NCI-H2227 (cell line): Measurements from ENCODE around the gene NLRP3.
"Not testable (repeated sequence)": the region's sequence is repeated elsewhere in the genome, so short reads cannot be mapped to it uniquely, and the experiment has no call there.

Experiments
- DNase-seq: peaks from one replicate; lab custom pipeline; 2025; ENCODE audit not compliant: unreplicated experiment; lab: John Stamatoyannopoulos, UW

Gene NLRP3

DNA sequence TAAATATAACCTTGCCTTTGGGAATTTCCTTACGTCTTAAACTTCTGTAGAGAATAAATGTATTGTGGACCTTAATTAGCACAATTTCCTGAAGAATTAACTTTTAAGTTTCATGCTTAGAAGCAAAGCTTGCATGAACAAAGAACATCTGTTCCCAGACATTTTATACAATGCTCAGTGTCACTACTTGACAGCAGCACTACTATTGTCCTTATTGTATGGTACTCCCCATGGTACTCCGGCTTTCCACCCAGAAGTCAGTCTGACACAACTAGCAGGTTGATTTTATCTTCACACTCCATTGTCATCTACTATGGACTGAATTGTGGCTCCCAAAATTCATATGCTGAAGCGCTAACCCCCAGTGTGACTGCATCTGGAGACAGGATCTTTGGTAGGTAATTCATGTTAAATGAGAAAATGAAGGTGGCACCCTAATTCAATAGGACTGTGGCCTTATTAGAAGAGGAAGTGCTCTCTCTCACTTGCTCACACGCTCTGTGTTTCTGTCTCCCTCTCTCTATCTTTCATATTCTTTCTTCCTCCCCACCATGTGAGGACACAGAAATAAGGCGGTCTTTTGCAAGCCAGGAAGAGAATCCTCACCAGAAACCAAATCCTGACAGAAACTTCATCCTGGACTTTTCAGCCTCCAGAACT, 52.6 kb downstream of the NLRP3 start:
- DNase-seq = no peak

DNA sequence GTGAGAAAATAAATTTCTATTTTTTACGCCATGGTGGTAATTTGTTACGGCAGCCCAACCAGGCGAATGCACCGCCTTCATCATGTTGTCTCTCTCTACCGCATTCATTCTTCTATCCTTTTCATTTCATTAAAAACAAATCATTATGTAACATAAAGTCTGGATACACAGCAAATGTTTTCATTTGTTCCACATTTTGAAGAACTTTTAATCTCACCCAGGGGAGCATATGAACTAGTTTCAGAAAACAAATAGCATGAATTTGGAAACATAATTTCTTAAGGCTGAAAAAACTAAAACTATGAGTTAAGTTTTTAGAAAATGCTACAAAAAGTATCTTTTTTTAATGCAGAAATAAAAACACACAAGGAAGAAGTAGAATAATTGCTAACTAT, 53.2 kb downstream of the NLRP3 start:
- no peak for DNase-seq

DNA sequence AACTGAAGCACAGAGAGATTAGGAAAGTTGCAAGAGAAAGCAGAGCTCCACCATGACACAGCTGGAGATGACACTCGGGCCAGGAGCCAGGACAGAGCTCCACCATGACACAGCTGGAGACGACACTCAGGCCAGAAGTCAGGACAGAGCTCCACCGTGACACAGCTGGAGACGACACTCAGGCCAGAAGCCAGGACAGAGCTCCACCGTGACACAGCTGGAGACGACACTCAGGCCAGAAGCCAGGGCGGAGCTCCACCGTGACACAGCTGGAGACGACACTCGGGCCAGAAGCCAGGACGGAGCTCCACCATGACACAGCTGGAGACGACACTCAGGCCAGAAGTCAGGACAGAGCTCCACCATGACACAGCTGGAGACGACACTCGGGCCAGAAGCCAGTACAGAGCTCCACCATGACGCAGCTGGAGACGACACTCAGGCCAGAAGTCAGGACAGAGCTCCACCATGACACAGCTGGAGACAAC, 55.0 kb downstream of the NLRP3 start:
- not testable (repeated sequence) for DNase-seq

DNA sequence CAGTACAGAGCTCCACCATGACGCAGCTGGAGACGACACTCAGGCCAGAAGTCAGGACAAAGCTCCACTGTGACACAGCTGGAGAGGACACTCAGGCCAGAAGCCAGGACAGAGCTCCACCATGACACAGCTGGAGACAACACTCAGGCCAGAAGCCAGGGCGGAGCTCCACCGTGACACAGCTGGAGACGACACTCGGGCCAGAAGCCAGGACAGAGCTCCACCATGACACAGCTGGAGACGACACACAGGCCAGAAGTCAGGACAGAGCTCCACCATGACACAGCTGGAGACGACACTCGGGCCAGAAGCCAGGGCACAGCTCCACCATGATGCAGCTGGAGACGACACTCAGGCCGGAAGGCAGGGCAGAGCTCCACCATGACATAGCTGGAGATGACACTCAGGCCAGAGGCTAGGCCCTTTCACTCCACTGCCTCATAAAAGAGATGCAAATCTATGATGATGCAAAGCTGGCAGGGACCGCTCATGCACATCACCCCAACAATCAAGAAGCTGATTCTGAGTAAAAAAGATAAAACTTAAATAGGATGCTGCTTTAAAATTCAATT, 55.6 kb downstream of the NLRP3 start:
- no peak for DNase-seq

DNA sequence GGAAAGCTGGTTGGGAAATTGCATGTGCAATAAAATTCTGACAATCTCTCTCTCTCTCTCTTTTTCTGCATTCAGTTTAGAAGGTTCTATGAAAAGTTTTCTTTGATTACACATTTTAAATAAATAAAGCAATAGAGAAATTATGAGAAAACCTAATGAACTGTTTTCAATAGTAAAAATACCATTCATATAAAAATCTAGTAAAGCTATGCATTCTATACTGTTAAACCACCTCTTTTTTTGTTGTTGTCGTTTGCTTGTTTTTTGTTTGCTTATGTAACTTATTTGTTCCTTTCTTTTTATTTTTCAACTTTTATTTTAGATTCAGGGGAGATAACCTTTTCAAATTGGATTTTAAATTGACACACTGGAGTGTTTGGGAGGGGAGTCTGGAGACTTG, 56.1 kb downstream of the NLRP3 start:
- DNase-seq = no peak

DNA sequence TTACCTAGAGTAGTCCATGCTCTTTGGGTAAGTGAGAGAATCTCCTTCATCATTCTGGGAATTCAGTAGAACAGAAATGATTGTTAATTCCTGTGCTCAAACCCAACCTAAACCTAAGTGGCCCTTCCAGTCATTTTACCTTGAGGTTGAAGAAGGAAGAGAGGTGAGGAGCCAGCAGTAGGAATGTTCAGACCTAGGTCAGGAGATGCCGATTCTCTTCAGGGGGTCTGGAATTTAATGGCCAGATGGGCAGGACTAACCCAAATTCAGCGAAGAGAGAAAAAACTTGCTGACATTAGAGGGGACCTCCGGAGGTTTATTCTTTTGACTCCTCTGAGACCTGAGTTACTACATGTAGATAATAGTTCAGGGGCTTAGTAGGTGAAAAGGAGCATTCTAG, 58.4 kb downstream of the NLRP3 start:
- no peak for DNase-seq

GRCh38 chr1:247475793-247476192, 59.8 kb downstream of the NLRP3 start:
- no peak for DNase-seq

GRCh38 chr1:247476328-247477058, 60.5 kb downstream of the NLRP3 start:
- not testable (repeated sequence) for DNase-seq

GRCh38 chr1:247482747-247483146, 66.8 kb downstream of the NLRP3 start:
- no peak for DNase-seq

DNA sequence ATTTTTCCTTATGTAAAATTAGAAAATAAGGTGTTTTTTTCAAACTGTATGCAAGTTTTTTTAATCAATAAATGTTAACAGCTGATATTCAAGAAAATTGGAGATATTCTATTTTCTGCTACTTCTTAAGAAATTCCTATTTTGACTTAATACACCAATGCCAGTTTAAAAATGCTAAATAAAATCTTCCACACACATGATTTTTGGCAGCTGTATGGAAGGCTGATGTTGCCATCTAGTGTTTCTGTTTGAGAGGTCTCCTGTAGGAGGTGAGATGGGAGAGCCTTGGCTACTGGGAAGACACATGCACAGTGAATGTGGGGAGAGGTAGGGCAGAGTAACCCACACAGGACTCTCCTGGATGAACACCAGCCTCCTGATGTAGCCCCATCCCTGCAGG, 71.1 kb downstream of the NLRP3 start:
- no peak for DNase-seq

GRCh38 chr1:247491328-247491727, 75.4 kb downstream of the NLRP3 start:
- DNase-seq = no peak

GRCh38 chr1:247493106-247493505, 77.1 kb downstream of the NLRP3 start:
- DNase-seq = no peak

GRCh38 chr1:247494767-247495166, 78.8 kb downstream of the NLRP3 start:
- DNase-seq = no peak

DNA sequence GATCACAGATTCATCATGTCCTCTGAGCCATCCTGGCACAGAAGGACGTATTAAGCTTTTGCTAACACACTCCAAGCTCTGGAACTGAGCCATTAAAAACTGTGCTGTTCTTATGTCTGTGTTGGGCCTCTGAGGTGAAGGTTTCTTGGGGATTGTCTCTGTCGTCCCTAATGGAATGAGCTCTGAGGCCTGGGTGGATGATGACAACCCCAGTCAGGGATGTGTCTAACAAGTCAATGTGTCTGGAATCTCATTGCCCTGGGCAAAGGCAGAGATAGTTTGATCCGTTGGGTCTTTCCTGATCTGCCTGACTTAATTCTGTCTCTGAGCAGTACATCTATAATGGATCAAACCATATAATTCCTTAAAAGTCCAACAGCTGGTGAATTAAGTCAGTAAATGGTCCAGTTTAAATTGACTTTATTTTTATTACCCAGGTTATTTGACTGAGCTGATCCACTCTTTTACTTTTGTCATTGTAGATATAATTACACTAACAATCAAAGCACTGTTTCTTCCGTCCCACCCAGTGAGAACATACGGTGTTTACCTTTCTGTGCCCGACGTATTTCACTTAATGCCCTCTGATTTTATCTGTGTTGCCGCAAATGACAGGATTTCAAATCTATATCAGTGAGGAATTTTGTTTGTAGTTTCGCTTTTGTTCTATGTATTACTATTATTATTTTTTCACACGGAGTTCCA, 80.8 kb downstream of the NLRP3 start:
- no peak for DNase-seq
